HG03139 (cell line): ENCODE results near the gene BRI3.

Source experiments
- ATAC-seq: cut with Tn5 transposase; IDR thresholded peaks from one replicate; pipeline ENCODE4 v1.9.1; 2021; ENCODE audit not compliant: unreplicated experiment

BRI3 gene

DNA sequence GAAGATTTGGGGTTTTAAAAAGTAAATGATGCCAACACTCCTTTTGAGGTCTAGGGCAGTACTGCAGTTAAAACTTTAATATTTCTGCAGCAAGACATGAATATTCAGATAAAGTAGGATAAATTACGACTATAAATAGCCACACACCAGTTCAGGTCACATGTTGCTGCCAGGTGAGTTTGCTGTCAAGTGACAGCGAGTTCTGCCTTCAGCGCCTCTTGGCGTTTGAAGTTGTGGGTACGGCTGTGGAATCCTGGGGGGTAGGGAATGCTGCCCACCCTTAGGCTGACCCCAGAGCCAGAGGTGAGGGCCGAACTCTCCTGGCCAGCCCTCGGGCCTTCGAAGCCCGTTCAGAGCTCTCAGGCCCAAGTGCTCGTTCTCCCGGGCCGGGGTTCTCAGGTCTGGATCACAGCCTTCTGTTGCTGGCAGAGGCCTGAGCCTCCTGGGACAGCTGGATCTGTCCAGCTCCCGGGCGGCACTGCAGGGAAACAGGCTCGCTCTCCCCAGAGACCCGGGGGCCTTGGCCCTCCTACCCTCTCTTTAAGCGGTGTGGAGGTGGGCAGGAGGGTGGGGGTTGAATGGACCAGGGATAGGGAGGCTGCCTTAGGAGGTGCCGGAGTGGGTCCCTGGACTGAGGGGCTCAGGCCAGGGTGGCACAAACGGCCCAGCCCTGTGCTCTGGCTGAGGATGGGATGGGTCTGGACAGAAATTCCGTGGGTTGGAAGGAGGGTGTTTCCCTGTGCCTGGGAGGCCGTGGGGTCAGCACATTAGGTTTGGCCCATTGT, 5.4 kb downstream of the BRI3 start:
- no peak for ATAC-seq

- ATAC-seq, result no peak
Measured at GRCh38 chr7:98287486-98287959, 6.0 kb downstream of the BRI3 start.

DNA sequence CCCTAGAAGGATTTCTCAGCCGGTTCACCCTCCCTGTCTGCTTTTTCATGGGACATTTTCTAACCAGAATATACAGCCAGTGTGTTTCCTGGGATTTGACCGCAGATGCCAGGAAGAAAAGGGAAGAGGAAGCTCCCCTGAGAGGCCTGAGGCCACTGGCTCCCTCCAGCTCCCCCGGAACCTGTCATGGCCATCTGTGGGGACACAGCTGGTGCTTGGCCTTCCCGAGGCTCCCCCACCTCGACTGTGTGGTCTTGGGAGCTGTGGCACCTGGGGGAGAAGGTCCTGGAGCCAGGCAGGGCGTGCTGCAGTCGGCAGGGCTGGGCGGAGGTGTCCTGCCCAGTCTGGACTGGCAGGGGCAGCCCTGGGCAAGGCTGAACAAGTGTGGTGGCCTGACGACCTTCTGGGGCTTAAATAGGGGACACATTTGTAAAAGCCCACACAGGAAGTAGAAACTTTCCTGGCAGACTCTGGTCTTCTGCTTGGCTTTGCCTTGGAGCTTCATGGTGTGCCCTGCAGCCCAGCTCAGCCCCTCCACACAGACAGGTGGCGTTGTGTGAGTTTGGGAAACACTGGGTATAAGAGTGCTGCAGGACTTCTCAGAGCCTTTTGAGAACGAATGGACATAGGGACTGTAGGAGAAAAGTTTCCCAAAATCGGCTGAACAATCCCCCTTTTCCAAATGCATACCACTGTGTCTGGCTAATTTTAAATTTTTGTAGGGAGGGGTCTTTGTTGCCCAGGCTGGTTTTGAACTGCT, 6.8 kb downstream of the BRI3 start:
- ATAC-seq, result no peak

DNA sequence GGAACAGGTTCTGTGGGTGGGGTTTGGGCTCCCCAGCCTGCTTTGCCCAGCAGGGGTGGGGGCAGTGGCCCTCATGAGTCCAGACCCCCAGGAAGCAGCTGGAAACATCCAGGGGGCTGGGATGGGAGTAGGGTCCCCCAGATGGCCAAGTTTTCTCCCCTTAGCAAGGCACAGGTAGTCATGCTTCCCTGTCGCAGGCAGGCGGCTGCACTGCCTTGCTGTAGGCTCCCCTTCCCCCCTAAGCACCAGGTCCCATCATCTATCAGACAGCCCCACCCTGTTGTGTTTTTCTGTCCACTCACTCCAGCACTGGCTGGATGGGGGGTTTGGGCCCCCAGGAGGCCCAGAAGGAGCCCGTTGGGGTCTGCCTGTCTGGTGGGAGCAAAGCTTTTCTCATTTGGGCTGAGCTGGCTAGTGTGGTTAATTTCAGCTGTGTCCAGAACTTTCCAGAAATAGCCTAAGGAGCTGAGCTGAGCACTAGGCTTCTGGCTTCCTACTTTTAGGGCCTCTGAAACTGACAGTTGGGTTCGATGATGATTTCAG, 7.9 kb downstream of the BRI3 start:
- ATAC-seq, result no peak

- no peak for ATAC-seq
Measured at GRCh38 chr7:98291717-98292116, 10.2 kb downstream of the BRI3 start.

- ATAC-seq, result no peak
Measured at GRCh38 chr7:98293265-98293664, 11.8 kb downstream of the BRI3 start.

DNA sequence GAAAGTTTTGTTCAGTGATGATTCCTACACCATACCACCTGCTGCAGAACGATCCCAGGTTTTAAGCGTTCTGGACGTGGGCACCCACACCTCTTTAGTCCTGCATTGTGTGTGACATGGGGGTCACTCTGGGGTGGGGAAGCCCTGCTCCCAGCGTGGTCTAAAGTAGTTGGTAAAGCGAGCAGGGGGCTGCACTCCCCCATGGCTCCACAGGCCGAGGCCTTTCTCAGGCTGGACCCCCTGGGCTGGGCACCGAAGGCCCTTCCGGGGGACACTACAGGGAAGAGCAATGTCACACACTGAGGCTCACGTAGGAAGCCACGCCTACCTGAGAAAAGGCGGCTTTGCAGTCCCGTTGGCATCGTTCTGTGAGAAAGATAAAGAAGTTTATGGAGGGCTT, 12.3 kb downstream of the BRI3 start:
- no peak for ATAC-seq

DNA sequence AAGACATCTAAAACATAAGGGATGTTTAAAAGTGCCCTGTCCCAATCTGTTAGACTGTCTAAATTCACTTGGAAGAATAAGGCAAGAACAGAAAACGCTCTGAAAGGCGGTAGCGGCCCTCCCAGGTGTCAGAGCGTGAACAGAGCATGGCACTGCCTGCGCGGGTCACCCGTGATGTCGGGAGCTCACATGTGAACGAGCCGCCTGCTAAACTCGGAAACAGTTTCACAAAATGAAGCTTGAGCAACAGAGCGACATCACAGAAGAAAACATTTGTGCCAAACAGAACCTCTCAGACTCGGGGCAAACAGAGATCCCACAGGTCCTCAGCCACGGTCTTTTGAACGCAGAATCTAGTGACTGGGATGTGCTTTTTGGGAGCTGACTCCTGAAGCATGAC, 12.8 kb downstream of the BRI3 start:
- no peak for ATAC-seq

DNA sequence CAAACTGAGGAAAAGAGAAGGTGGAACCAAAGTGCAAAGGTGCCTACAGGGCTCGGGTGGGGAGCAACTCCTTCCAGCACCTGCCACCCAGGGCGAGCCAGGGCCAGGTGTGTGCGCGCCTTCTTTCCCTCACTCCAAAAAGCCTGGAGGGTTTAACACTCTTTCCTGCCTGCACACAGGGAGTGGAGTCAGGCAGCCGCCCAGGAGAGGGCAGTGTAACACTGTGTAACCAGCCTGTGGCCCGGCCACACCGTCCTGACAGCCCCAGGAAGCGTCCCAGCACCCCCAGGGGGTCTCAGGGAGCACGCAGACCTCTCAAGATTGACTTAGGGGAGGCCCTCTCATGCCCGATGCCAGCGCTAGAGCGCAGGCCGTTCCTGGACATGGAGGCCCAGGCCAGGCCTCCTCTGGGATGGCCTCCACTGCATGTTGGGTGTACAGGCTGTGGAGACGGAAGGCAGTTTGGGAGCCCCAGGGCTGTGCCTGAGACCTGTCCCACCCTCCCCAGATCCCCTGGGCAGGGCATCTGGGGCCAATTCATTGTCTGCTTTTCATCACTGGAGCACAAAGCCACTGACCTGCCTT, 13.4 kb downstream of the BRI3 start:
- no peak for ATAC-seq

DNA sequence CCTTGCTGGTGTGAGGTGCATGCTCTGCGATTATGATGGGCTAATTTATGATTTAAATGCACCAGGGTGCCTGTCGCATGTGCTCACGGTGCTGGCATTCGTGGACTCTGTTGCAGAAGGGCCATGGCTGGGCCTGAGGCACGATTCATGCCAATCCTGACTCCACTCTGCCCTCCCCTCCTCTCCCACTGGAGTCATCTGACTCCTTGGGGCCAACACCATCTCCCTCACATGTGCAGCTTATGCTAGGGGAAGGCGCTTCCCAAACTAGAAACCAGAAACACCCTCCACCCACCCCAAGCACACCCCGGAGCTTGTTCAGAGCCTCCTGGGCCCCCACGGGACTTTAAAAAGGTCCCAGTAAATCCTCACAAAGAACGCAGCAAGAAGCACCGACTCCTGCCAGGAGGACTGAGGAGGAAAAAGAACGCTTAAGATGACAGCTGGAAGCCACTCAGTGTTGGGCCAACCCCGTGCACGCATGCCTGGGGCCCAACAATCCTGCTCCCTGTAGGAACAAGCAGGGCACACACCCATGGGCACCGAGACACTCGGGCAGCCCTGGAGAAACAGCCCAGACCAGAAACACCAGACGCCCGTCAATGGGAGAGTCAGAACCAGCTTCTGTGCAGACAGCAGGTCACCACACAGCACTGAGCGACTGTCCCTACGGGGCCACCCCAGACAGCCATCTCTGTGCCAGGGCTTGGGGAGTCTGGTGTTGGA, 14.1 kb downstream of the BRI3 start:
- no peak for ATAC-seq

DNA sequence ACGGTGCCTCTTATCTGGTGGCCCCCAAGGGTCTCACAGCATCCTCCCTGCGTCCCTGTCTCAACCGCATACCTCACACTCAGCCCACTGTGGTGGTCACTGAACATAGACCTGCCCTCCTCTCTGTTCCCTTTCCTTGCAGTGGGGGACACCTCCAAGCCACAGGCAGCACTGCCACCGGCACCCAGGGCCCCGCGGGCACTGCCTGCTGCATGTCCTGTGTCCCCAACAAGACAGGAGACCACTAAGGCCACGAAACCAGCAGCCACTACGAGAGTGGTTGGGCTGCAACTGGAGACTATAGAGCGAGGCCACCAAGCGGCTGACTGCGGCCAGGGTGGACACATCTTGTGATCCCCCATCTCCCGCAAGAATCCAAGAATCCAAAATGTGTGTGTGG, 15.3 kb downstream of the BRI3 start:
- ATAC-seq, result no peak

DNA sequence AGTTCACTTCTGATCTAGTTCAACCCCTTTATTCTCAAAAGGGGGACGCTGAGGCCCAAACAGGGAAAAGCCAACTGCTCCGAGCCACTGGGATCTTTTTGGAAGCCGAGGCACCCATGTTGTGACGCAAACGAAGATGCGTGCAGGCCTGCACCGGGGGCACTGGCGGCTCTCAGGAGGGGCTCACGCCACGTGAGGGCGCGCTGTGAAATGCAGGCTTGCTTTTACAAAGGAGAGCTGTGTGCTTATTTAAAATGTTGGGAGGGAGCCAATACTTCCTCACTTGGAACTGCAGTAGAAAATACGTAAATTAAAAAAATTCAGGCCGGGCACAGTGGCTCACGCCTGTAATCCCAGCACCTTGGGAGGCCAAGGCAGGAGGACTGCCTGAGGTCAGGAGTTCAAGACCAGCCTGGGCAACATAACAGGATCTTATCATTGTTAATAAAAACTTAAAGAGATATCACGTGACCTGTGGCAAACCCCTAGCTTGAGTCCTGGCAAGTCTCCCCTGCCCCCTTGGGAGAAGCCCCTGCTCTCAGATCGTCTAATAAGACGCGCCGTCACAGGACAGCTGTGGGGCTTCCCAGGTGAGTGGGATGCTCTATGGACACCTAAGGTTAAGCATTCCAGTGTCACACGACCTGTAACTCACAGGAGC, 16.3 kb downstream of the BRI3 start:
- ATAC-seq, result no peak

- ATAC-seq, result no peak
Measured at GRCh38 chr7:98300595-98301372, 19.3 kb downstream of the BRI3 start.

- no peak for ATAC-seq
Measured at GRCh38 chr7:98301693-98302470, 20.4 kb downstream of the BRI3 start.

- ATAC-seq, result no peak
Measured at GRCh38 chr7:98303176-98303865, 21.8 kb downstream of the BRI3 start.

GRCh38 chr7:98303906-98304305, 22.4 kb downstream of the BRI3 start:
- no peak for ATAC-seq

GRCh38 chr7:98305951-98306535, 24.6 kb downstream of the BRI3 start:
- no peak for ATAC-seq

DNA sequence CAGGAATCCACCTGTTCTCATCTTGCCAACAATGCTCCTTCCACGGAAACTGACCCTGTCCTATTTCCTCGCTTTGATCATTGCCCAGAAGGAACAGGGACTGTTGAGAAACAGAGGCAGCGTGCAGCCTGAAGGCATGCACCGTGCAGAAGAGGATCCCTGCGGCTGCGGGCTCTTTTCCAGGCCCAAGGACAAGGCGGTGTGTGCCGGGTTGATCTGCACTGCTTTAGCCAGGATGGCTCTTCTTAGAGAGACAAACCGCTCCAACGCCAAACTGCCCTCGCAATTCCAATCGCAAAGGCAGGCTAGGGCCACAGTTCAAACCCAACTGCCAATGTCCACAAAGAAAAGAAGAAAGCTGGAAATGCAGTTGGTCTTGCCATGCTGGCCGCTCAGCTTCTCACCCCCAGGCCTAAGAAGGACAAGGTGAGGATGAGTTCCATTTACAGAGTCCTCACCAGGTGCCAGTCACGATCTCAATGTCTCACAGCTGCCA, 26.5 kb downstream of the BRI3 start:
- ATAC-seq, result no peak
